Neuronal stem cell (in vitro differentiated cells): ENCODE results near the gene CUL1.

ENCODE experiments used
- DNase-seq: peaks from one replicate; pipeline ENCODE4 v3.0.0-alpha.2; 2013; ENCODE audit warnings: low spot score
- H2AFZ ChIP-seq: one replicate; pipeline ENCODE4 v1.6.1; 2013; ENCODE audit warnings: mild to moderate bottlenecking, low read length, inconsistent platforms
- H2AK5ac ChIP-seq: 2 replicates; pipeline ENCODE4 v1.6.1; 2013; ENCODE audit warnings: low read depth, mild to moderate bottlenecking, inconsistent platforms, low read length, moderate library complexity, mixed read lengths
- H2BK120ac ChIP-seq: 2 replicates; pipeline ENCODE4 v1.6.1; 2013; ENCODE audit warnings: low read depth, mild to moderate bottlenecking, inconsistent platforms, low read length, moderate library complexity, mixed read lengths
- H2BK12ac ChIP-seq: one replicate; pipeline ENCODE4 v1.6.1; 2013; ENCODE audit warnings: low read length, inconsistent platforms
- H2BK15ac ChIP-seq: 2 replicates; pipeline ENCODE4 v1.6.1; 2013; ENCODE audit warnings: mild to moderate bottlenecking, low read length, inconsistent platforms, mixed read lengths
- H2BK5ac ChIP-seq: one replicate; pipeline ENCODE4 v1.6.1; 2013; ENCODE audit warnings: inconsistent platforms, mild to moderate bottlenecking, low read length, moderate library complexity
- H3K14ac ChIP-seq: one replicate; pipeline ENCODE4 v1.6.1; 2013; ENCODE audit warnings: low read length, inconsistent platforms
- H3K18ac ChIP-seq: 2 replicates; pipeline ENCODE4 v1.6.1; 2013; ENCODE audit warnings: low read length, inconsistent platforms
- H3K23ac ChIP-seq: 2 replicates; pipeline ENCODE4 v1.6.1; 2013; ENCODE audit warnings: low read depth, mild to moderate bottlenecking, mixed read lengths, low read length, inconsistent platforms; ENCODE audit not compliant: poor library complexity
- H3K27ac ChIP-seq: replicated peaks from 3 replicates; pipeline ENCODE4 v1.5.1; 2013; ENCODE audit warnings: low read length, inconsistent platforms
- H3K27me3 ChIP-seq, 3 experiments: 2 replicates each; pipeline ENCODE4 v1.6.1; 2013; ENCODE audit warnings: low read length in 3 of 3, mild to moderate bottlenecking in 2 of 3, inconsistent platforms in 1 of 3, low read depth in 1 of 3, mixed read lengths in 1 of 3, moderate library complexity in 1 of 3; ENCODE audit not compliant: control insufficient read depth in 3 of 3, insufficient read depth in 3 of 3
- H3K36me3 ChIP-seq, 2 donors: replicated peaks in 1 of 2; 2 replicates each; pipeline ENCODE4 v1.6.1; 2013; ENCODE audit warnings: low read length in 2 of 2; ENCODE audit not compliant: control insufficient read depth in 2 of 2, insufficient read depth in 2 of 2
- H3K4ac ChIP-seq: 2 replicates; pipeline ENCODE4 v1.6.1; 2013; ENCODE audit warnings: inconsistent platforms, mild to moderate bottlenecking, low read length, moderate library complexity
- H3K4me1 ChIP-seq, 2 donors: 1 replicate in 1 of 2; 2 replicates in 1 of 2; pipeline ENCODE4 v1.6.1; 2013; ENCODE audit warnings: low read length in 2 of 2, low read depth in 1 of 2; ENCODE audit not compliant: control insufficient read depth in 2 of 2, insufficient read depth in 1 of 2
- H3K4me2 ChIP-seq: one replicate; pipeline ENCODE4 v1.6.1; 2013; ENCODE audit warnings: mild to moderate bottlenecking, low read length, inconsistent platforms; ENCODE audit not compliant: insufficient read depth, poor library complexity, severe bottlenecking
- H3K4me3 ChIP-seq, 2 donors: 2 replicates each; pipeline ENCODE4 v1.5.1; 2013; ENCODE audit warnings: low read length in 2 of 2, mild to moderate bottlenecking in 2 of 2, inconsistent platforms in 1 of 2, moderate library complexity in 1 of 2
- H3K79me1 ChIP-seq: one replicate; pipeline ENCODE4 v1.6.1; 2013; ENCODE audit warnings: low read depth, mild to moderate bottlenecking, inconsistent platforms, low read length, moderate library complexity
- H3K9ac ChIP-seq: one replicate; pipeline ENCODE4 v1.6.1; 2013; ENCODE audit warnings: mild to moderate bottlenecking, low read depth, low read length, inconsistent platforms; ENCODE audit not compliant: poor library complexity
- H3K9me3 ChIP-seq, 2 donors: replicated peaks in 1 of 2; 2 replicates each; pipeline versions ENCODE3 to v1.6.1; 2013; ENCODE audit warnings: low read length in 2 of 2, mild to moderate bottlenecking in 2 of 2, inconsistent platforms in 1 of 2, low read depth in 1 of 2, mixed read lengths in 1 of 2, moderate library complexity in 1 of 2; ENCODE audit not compliant: control insufficient read depth in 2 of 2, insufficient read depth in 1 of 2
- H4K8ac ChIP-seq: one replicate; pipeline ENCODE4 v1.6.1; 2013; ENCODE audit warnings: low read depth, mild to moderate bottlenecking, inconsistent platforms, low read length, moderate library complexity
- H4K91ac ChIP-seq: one replicate; pipeline ENCODE4 v1.6.1; 2013; ENCODE audit warnings: low read length, low read depth, mild to moderate bottlenecking, inconsistent platforms; ENCODE audit not compliant: poor library complexity
- WGBS, 2 donors: extraction: QIAGEN DNeasy Blood & Tissue Kit; methylation state at CpG; one replicate each; pipeline ENCODE4 v1.1.7; 2013; ENCODE audit warnings: missing lambda C conversion rate in 2 of 2, mixed read lengths in 1 of 2; ENCODE audit not compliant: insufficient read length in 2 of 2, insufficient replicate concordance in 1 of 2; ENCODE audit errors: extremely low coverage in 2 of 2; 5-methylcytosine and 5-hydroxymethylcytosine counted together

The CUL1 gene

DNA sequence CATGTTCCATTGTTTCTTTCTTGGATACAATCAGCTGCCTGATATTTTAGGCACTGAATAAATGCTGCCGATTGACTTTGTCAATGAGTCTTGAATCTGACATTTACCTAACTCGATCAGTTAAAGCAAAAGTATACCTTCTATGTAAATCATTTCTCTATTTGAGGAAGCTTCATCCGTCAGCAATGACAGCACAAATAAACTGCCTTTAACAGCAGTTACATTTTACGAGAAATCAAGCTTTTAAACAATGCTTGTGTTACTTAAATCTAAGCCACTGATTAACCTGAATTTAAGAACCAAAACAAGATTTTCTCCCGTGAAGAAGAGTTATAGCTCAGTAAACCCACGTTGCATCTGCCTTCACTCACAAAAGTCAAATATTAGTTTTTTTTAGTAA, 71.3 kb downstream of the CUL1 start:
- no peak overlapping the region for H2BK12ac ChIP-seq
- no peak overlapping the region for H3K27ac ChIP-seq
- no CpG with 5 or more reads among the region's 6 CpGs for WGBS, 2 donors
- H2BK120ac ChIP-seq, result no peak overlapping the region
- no peak overlapping the region for H3K23ac ChIP-seq
- no peak overlapping the region for H3K4me3 ChIP-seq
- H2AFZ ChIP-seq, result no peak overlapping the region
- H3K27me3 ChIP-seq, result no peaks in the 10 kb centered on the region
- no peak overlapping the region for H3K4ac ChIP-seq
- no peak overlapping the region for H3K4me2 ChIP-seq
- H3K18ac ChIP-seq, result no peak overlapping the region
- H4K8ac ChIP-seq, result no peak overlapping the region
- peaks cover 0 to 14% of the 10 kb centered on the region in 2 donors for H3K4me1 ChIP-seq
- no peak overlapping the region for H3K9ac ChIP-seq
- no peak overlapping the region for H2AK5ac ChIP-seq
- no peaks in the 10 kb centered on the region for H3K79me1 ChIP-seq
- DNase-seq, result no peak
- H3K14ac ChIP-seq, result no peak overlapping the region
- no peak overlapping the region for H4K91ac ChIP-seq
- H2BK15ac ChIP-seq, result no peak overlapping the region
- H3K9me3 ChIP-seq, result no peaks in the 10 kb centered on the region
- peaks cover 23 to 84% of the 10 kb centered on the region in 2 donors for H3K36me3 ChIP-seq
- no peak overlapping the region for H2BK5ac ChIP-seq

DNA sequence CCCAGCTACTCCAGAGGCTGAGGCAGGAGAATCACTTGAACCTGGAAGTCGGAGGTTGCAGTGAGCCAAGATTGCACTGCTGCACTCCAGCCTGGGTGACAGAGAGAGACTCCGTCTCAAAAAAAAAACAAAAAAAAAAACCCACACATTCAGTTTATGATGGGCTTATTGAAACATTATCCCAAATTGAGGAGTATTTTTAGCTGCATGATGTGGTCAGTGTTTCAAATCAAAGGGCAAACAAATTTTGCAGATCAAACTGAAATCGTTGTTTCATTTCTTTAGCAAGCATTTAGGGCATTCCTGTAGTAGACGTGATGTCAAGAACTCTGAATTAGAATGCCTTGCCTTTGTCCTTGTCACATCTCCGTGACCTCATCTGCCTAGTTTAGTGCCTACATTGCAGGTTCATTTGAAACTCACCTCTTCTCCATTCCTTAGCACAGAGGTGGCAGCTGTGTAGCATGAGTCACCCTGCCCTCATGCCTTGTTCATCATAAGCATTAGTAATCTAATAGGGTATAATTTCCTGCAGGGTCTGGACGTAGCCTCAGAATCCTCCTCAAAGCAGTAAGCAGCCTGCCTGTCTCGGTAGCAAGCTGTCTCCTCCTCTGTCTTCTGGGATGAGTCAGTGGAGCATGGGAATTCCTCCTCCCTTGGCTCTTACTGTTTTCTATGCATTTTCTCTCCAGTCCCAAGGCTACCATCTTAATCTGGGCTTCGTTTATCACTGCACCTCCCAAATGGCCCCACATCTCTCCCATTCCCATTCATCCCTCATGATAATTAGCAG, 73.8 kb downstream of the CUL1 start:
- Histone ChIP-seq H2BK120ac (no peak overlapping the region), H3K9ac (no peak overlapping the region), H3K4ac (no peak overlapping the region), H2BK5ac (no peak overlapping the region), H3K36me3 (peaks cover 23 to 80% of the 10 kb centered on the region in 2 donors), H3K4me2 (no peak overlapping the region), H3K9me3 (no peaks in the 10 kb centered on the region), H2BK15ac (no peak overlapping the region), H3K4me1 (peaks cover 0 to 14% of the 10 kb centered on the region in 2 donors), H3K14ac (no peak overlapping the region), H3K18ac (no peak overlapping the region), H2AFZ (no peak overlapping the region), H3K23ac (no peak overlapping the region), H2BK12ac (no peak overlapping the region), H4K91ac (no peak overlapping the region), H3K27me3 (no peaks in the 10 kb centered on the region), H4K8ac (no peak overlapping the region), H2AK5ac (no peak overlapping the region), H3K79me1 (no peaks in the 10 kb centered on the region), H3K4me3 (no peak overlapping the region), H3K27ac (no peak overlapping the region)
- DNase-seq, result no peak
- no CpG with 5 or more reads among the region's 8 CpGs for WGBS, 2 donors

DNA sequence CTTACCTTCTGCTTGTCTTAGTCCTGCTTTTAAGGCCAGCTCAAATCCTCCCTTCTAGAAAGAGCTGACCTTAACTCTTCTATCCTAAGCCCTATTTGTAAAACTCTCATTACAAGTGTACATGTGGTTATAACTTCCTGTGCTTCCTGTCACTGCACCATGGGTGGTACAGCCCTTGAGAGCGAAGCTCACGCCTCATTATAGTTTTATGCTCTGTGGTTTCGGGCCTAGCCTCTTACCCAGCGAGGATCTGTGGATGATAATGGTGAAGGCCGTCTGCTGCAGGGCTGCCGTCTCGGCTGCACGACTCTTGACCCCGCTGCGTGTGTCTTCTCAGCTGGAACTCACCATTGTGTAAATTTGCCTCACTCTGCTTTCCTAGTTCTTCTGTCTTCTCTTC, 74.6 kb downstream of the CUL1 start:
- Histone ChIP-seq H3K4ac (no peak overlapping the region), H3K18ac (no peak overlapping the region), H3K4me2 (no peak overlapping the region), H4K91ac (no peak overlapping the region), H2BK5ac (no peak overlapping the region), H2BK12ac (no peak overlapping the region), H2AFZ (no peak overlapping the region), H3K27me3 (no peaks in the 10 kb centered on the region), H3K9ac (no peak overlapping the region), H3K9me3 (no peaks in the 10 kb centered on the region), H2BK120ac (no peak overlapping the region), H3K4me1 (peaks cover 0 to 14% of the 10 kb centered on the region in 2 donors), H3K14ac (no peak overlapping the region), H3K36me3 (peaks cover 21 to 77% of the 10 kb centered on the region in 2 donors), H3K23ac (no peak overlapping the region), H4K8ac (no peak overlapping the region), H3K4me3 (no peak overlapping the region), H3K79me1 (no peaks in the 10 kb centered on the region), H3K27ac (no peak overlapping the region), H2AK5ac (no peak overlapping the region), H2BK15ac (no peak overlapping the region)
- no CpG with 5 or more reads among the region's 10 CpGs for WGBS, 2 donors
- DNase-seq, result no peak

DNA sequence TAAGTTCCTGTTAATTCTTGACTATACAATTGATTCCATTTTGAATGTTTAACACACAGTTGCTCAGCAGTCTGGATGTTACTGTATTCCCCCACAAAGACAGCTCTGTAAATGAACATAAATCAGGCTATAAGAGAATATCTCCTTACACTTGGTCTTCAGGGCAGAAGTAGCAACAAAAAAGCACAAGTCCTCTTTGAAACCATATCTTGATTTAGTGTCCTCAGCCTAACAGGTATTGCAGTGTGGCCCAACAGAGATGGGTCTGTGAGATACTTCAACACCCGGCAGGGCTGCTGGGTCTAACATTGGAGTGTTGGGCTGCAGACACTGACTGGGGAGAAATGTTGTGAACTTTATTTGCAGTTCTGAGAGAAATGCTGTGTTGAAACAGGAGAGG, 75.8 kb downstream of the CUL1 start:
- H3K9ac ChIP-seq, result no peak overlapping the region
- no peak overlapping the region for H2AFZ ChIP-seq
- H2BK120ac ChIP-seq, result no peak overlapping the region
- H2AK5ac ChIP-seq, result no peak overlapping the region
- H3K4me2 ChIP-seq, result no peak overlapping the region
- H3K18ac ChIP-seq, result no peak overlapping the region
- peaks cover 0 to 14% of the 10 kb centered on the region in 2 donors for H3K4me1 ChIP-seq
- H3K27ac ChIP-seq, result no peak overlapping the region
- H2BK5ac ChIP-seq, result no peak overlapping the region
- no peak for DNase-seq
- H2BK15ac ChIP-seq, result no peak overlapping the region
- H3K36me3 ChIP-seq, result peaks cover 25 to 78% of the 10 kb centered on the region in 2 donors
- no peak overlapping the region for H3K4me3 ChIP-seq
- H3K27me3 ChIP-seq, result no peaks in the 10 kb centered on the region
- H2BK12ac ChIP-seq, result no peak overlapping the region
- H3K9me3 ChIP-seq, result no peaks in the 10 kb centered on the region
- H3K14ac ChIP-seq, result no peak overlapping the region
- no peak overlapping the region for H4K8ac ChIP-seq
- no peak overlapping the region for H3K23ac ChIP-seq
- H4K91ac ChIP-seq, result no peak overlapping the region
- no CpG with 5 or more reads among the region's 1 CpG for WGBS, 2 donors
- H3K4ac ChIP-seq, result no peak overlapping the region
- H3K79me1 ChIP-seq, result peaks cover 2% of the 10 kb centered on the region
